Fibroblast of skin of left quadriceps (primary cell): ENCODE data around the gene SPTAN1.
A peak's percentile ranks its signal among the peaks of the same experiment; 100 is the strongest.
"Not testable (repeated sequence)": the region's sequence is repeated elsewhere in the genome, so short reads cannot be mapped to it uniquely, and the experiment has no call there.

ENCODE experiments used
- DNase-seq, 2 experiments: peaks; one replicate each; pipeline ENCODE4 v3.0.0-alpha.2; 2013; ENCODE audit warnings: low read depth in 2 of 2

The SPTAN1 gene

GRCh38 chr9:128552744-128553440, 505 bp downstream of the SPTAN1 start:
- no peak for DNase-seq

- peak; percentile 43 to 44 for DNase-seq
Measured at GRCh38 chr9:128553728-128554127, 1.3 kb downstream of the SPTAN1 start.

GRCh38 chr9:128554155-128554862, 1.9 kb downstream of the SPTAN1 start:
- peak; percentile 65 to 80 for DNase-seq

GRCh38 chr9:128555180-128555721, 2.9 kb downstream of the SPTAN1 start:
- DNase-seq: peak in 1 of 2 experiments; percentile 35

GRCh38 chr9:128556276-128556675, 3.9 kb downstream of the SPTAN1 start:
- DNase-seq: no peak

GRCh38 chr9:128556926-128557634, 4.7 kb downstream of the SPTAN1 start:
- no peak for DNase-seq

GRCh38 chr9:128558431-128559310, 6.3 kb downstream of the SPTAN1 start:
- peak; percentile 70 to 72 for DNase-seq

GRCh38 chr9:128565578-128565977, 13.2 kb downstream of the SPTAN1 start:
- no peak for DNase-seq

GRCh38 chr9:128568470-128569078, 16.2 kb downstream of the SPTAN1 start:
- DNase-seq: no peak

- no peak for DNase-seq
Measured at GRCh38 chr9:128575469-128575868, 23.1 kb downstream of the SPTAN1 start.

GRCh38 chr9:128575916-128576315, 23.5 kb downstream of the SPTAN1 start:
- DNase-seq: no peak

GRCh38 chr9:128577206-128577605, 24.8 kb downstream of the SPTAN1 start:
- no peak for DNase-seq

- no peak for DNase-seq
Measured at GRCh38 chr9:128579194-128579593, 26.8 kb downstream of the SPTAN1 start.

- no peak for DNase-seq
Measured at GRCh38 chr9:128580731-128581130, 28.3 kb downstream of the SPTAN1 start.

GRCh38 chr9:128585155-128585554, 32.8 kb downstream of the SPTAN1 start:
- DNase-seq: not testable (repeated sequence)

- not testable (repeated sequence) for DNase-seq
Measured at GRCh38 chr9:128586934-128587333, 34.5 kb downstream of the SPTAN1 start.

GRCh38 chr9:128587453-128587852, 35.1 kb downstream of the SPTAN1 start:
- DNase-seq: no peak

GRCh38 chr9:128588581-128589233, 36.3 kb downstream of the SPTAN1 start:
- DNase-seq: no peak

- no peak for DNase-seq
Measured at GRCh38 chr9:128593039-128593438, 40.7 kb downstream of the SPTAN1 start.

GRCh38 chr9:128593856-128594255, 41.5 kb downstream of the SPTAN1 start:
- no peak for DNase-seq
